Bronchial epithelial cell (primary cell): ENCODE results near the gene PRKCB. TPM values are rescaled to one million over a fixed set of nuclear protein-coding genes. Genes with fewer than 3 reads are reported as not detected.

Experiments used
- DNase-seq: peaks from one replicate; pipeline ENCODE4 v3.0.0-alpha.2; 2010; ENCODE audit warnings: low read depth
- FAIRE-seq: peaks from 2 replicates; lab custom pipeline; 2011; peaks lifted over from hg19 to GRCh38; lab: Jason Lieb, UNC
- H3K27me3 ChIP-seq: 2 replicates; pipeline ENCODE4 v1.5.1; 2011; ENCODE audit warnings: low read length; ENCODE audit not compliant: control insufficient read depth, insufficient read depth
- H3K36me3 ChIP-seq: 2 replicates; pipeline ENCODE4 v1.5.1; 2011; ENCODE audit warnings: low read length; ENCODE audit not compliant: control insufficient read depth, insufficient read depth
- H3K4me3 ChIP-seq: 2 replicates; pipeline ENCODE4 v1.5.1; 2011; ENCODE audit warnings: mild to moderate bottlenecking, low read depth, low read length, control low read depth
- total RNA-seq: library from RNA; depleted of rRNA; stranded (reverse); fragments of >200 nt; gene quantifications from 2 replicates; pipeline ENCODE4 v1.2.1, GENCODE V29; 2014
- TF ChIP-seq, protein P1 (sequence below): IDR thresholded peaks from 2 replicates; pipeline ENCODE4 v1.5.1; 2011; ENCODE audit warnings: mild to moderate bottlenecking, moderate library complexity, low read length, control low read depth, inconsistent platforms; ENCODE audit not compliant: insufficient read depth, severe bottlenecking

Gene PRKCB
- total RNA-seq, 1 donor from 2014 or later = not detected

DNA sequence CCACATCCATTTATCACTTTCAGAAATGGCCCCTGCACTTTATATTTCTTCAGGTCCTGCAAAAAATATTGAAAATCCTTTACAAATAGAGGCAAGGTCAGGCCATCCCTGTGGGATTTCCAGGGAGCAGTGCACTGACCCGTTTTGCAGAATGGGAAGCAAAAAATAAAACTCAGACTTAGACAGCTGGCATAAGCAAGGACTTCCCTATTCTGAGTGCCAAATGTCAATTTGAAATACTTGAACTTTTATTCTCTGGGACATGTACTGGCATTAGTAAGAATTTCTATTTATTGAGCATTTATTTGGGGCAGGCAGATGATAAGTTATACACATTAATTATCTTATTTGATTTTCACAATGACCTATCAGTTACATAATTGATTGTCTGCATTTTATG is 32.4 kb downstream of the PRKCB start:
- no peaks in the 10 kb centered on the region for H3K27me3 ChIP-seq
- H3K4me3 ChIP-seq = no peak overlapping the region
- H3K36me3 ChIP-seq = no peaks in the 10 kb centered on the region
- DNase-seq (no peak), FAIRE-seq (no peak)
- TF ChIP-seq, protein P1, sequence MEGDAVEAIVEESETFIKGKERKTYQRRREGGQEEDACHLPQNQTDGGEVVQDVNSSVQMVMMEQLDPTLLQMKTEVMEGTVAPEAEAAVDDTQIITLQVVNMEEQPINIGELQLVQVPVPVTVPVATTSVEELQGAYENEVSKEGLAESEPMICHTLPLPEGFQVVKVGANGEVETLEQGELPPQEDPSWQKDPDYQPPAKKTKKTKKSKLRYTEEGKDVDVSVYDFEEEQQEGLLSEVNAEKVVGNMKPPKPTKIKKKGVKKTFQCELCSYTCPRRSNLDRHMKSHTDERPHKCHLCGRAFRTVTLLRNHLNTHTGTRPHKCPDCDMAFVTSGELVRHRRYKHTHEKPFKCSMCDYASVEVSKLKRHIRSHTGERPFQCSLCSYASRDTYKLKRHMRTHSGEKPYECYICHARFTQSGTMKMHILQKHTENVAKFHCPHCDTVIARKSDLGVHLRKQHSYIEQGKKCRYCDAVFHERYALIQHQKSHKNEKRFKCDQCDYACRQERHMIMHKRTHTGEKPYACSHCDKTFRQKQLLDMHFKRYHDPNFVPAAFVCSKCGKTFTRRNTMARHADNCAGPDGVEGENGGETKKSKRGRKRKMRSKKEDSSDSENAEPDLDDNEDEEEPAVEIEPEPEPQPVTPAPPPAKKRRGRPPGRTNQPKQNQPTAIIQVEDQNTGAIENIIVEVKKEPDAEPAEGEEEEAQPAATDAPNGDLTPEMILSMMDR = no peak

DNA sequence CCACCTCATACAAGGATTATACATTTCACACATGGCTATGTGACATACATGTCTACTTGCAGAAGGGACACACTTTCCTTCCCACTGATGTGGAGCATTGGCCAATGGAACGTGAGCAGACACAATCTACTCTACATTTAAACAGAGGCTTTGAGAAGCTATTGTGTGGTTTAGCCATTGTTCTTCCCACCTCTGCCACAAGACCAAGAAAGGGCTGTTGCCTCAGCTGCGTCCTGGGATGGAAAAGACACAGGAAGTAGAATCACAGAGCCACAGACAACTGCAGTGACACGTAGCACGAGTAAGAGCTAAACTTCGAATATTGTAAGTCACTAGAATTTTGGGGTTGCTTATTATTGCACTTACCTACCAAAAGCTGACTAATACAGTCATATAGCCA is 33.3 kb downstream of the PRKCB start:
- TF ChIP-seq, protein P1 = no peak
- DNase-seq (no peak), FAIRE-seq (peak; percentile 23)
- H3K4me3 ChIP-seq = no peak overlapping the region
- H3K27me3 ChIP-seq = no peaks in the 10 kb centered on the region
- no peaks in the 10 kb centered on the region for H3K36me3 ChIP-seq

DNA sequence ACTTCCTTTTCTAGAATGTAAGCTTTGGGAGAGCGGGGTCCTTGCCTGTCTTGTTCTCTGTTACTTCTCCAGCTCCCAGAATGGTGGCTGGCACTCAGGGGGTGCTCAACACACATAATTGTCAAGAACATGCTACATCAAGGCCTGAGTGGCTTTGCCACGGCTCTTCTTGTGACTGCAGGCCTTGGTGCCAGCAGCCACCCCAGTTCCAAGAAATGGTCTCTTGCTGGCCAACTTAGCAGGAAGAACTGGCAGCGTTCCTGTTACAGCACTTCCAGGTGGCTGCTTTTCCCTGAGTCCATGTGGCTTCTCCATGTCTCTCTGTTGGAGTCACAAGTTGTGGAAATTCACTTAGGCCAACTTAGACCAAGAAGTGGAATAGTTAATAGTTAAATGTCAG is 36.1 kb downstream of the PRKCB start:
- Histone ChIP-seq H3K27me3 (no peaks in the 10 kb centered on the region), H3K36me3 (no peaks in the 10 kb centered on the region), H3K4me3 (no peak overlapping the region)
- TF ChIP-seq, protein P1 = no peak
- no peak for FAIRE-seq
- DNase-seq = no peak

DNA sequence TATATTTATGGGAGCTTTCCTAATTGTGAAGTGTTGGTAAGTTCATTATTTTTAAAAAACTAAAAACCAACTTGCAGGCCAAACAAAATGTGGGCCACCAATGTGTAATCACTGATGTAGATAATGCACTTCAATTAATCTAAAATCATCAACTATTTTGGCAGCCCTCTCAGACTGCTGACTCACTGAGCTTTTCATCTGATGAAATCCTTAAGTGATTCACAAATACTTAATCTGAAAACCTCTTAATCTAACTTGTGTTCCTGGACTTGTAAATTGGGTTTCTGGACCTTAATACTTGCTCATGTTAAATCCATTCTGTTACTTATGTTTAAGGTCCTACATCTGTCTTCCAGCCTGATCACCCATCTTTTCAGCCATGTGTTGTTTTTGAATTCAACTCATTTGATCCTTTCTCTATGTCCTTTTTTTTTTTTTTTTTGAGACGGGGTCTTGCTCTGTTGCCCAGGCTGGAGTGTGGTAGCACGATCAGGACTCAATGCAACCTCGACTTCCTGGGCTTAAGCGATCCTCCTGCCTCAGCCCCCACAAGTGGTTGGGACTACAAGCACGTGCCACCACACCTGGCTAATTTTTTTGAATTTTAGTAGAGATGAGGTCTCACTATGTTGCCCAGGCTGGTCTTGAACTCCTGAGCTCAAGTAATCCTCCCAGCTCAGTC is 39.0 kb downstream of the PRKCB start:
- peak; percentile 22 for DNase-seq
- Histone ChIP-seq H3K27me3 (no peaks in the 10 kb centered on the region), H3K4me3 (no peak overlapping the region), H3K36me3 (no peaks in the 10 kb centered on the region)
- TF ChIP-seq, protein P1 = no peak
- FAIRE-seq = no peak

DNA sequence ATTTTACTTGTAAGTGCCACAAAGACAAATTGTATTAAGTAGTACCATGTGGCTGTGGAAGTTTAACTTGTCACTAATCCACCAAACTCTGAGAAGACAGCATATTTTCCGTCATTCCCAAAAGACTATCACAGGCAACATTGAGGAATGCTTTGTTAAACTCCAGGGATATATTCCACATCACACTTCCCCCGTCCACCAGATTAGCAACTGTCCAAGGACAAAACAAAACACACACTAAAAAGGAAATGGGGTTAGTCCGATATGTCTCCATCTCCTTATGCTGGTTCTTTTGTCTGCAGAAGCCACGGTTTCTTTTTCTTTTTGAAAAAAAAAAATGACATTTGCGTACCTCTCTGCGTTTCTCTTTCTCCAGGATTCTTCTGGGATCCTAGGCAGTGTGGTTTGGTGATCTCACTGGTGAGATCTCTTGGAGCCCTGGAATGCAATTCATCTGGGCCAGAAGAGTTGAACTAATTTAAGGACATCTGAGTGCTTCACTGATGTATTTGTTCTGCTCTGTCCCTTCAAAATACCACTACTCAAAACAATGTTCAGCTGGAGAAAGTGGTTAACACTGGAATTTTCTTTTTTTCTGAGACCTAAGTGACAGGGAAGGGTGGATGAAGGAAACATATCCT is 40.6 kb downstream of the PRKCB start:
- H3K27me3 ChIP-seq = no peaks in the 10 kb centered on the region
- FAIRE-seq = no peak
- H3K36me3 ChIP-seq = no peaks in the 10 kb centered on the region
- DNase-seq = no peak
- TF ChIP-seq, protein P1 = no peak
- H3K4me3 ChIP-seq = no peak overlapping the region
